Kasumi-1 (cell line): Measurements from ENCODE around the gene CFAP58.
A peak's percentile ranks its signal among the peaks of the same experiment; 100 is the strongest.

Experiments
- DNase-seq, 2 experiments: peaks; one replicate each; lab custom pipeline; 2025; lab: John Stamatoyannopoulos, UW

Gene CFAP58, protein sequence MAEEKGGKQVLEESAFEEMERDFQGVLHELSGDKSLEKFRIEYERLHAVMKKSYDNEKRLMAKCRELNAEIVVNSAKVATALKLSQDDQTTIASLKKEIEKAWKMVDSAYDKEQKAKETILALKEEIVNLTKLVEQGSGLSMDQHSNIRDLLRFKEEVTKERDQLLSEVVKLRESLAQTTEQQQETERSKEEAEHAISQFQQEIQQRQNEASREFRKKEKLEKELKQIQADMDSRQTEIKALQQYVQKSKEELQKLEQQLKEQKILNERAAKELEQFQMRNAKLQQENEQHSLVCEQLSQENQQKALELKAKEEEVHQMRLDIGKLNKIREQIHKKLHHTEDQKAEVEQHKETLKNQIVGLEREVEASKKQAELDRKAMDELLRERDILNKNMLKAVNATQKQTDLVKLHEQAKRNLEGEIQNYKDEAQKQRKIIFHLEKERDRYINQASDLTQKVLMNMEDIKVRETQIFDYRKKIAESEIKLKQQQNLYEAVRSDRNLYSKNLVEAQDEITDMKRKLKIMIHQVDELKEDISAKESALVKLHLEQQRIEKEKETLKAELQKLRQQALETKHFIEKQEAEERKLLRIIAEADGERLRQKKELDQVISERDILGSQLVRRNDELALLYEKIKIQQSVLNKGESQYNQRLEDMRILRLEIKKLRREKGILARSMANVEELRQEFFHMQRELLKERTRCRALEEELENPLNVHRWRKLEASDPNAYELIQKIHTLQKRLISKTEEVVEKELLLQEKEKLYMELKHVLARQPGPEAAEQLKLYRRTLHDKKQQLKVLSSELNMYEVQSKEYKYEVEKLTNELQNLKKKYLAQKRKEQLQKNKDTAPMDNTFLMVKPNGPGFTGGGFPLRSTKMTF

DNA sequence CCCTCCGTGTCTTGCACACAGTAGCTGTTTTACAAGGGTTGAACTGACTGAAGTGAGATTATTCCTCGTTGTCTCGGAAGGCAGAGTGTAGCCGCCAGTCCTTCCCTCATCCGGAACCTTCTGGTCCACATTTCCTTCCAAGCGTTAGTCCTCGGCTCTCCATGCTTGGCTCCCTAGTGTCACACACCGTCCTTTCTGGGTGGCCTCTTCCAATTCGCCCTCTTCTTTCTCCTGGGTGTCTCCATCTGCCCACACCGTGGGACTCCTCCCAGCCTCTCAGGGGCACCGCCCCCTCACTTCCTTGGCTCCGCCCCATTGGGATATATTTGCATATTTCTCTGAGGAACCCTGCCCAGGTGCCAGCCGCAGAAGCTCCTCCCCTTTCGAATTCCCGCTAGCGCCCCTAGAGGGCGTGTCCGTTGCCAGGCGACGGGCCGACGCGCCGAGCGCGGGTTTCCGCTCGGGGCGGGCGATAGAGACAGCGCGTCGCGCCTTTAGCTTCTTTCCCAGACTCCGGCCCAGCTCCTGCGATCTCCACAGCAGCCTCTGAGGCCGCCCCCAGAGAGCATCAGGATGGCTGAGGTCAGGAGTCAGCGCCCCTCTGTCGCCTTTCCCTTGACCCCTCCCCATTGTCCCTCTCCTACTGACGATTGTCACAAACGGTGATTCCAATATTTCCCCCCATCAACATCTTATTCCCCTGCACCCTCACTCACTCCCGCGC is at the start of gene CFAP58:
TSS of gene CFAP58 (plus strand) at position 509 of the 724 bp plus-strand sequence. CDS start at position 574, 65 bp downstream.
- DNase-seq: peak; percentile 93

DNA sequence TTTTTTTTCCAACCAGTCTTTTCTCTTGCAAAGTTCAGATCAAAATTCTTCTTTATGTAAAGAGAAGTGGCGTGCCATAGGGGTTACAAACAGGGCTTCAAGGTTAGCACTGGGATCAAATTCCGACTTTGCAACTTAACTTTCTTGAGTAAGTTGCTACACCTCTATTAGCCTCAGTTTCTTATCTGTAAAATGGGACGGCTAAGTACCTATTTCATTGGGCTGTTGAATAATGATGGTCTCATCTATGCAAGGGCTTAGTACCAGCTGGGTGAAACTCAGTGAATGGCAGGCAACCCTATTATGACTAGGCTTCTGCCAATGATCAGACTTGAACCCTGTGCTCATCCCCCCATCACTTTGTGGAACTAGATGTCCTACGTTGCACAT is 49.3 kb upstream of the CFAP58 start:
- DNase-seq: no peak

DNA sequence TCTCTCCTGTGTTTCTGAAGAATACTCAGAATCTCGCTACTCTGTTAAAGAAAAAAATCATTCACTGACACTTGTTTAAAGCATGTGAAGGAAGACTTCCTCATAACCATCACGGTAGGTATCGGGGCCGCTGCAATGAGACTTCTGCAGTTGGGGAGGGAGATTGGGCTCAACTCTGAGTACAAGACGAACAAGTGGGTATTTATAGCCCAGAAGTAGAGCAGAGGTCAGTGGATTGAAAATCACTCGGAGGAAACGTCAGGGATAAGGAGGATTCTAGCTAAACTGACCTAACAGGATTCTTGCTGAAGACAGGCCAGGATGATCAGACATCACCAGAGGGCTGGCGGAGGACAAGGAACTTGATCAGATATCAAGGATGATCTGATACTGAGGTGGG is 48.7 kb upstream of the CFAP58 start:
- no peak for DNase-seq

DNA sequence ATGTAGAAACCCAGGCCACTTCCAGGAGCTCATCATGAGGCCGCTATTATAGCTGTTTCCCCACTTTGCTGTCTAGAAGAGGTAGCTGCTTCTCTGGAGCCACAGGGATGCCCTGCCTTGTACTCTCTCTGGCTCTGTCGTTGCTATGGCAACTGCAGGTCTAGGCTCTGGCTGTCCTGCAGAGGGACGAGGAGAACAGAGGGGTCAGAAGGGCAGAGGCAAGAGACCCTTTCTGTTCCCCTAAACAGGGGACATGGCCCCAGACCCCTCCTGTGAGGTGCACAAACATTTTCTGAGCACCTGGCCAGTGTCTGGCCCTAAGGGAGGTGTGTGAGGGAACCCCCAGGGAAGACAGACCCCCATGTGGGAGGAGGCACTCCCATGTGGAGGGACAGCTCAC is 46.7 kb upstream of the CFAP58 start:
- DNase-seq: no peak

DNA sequence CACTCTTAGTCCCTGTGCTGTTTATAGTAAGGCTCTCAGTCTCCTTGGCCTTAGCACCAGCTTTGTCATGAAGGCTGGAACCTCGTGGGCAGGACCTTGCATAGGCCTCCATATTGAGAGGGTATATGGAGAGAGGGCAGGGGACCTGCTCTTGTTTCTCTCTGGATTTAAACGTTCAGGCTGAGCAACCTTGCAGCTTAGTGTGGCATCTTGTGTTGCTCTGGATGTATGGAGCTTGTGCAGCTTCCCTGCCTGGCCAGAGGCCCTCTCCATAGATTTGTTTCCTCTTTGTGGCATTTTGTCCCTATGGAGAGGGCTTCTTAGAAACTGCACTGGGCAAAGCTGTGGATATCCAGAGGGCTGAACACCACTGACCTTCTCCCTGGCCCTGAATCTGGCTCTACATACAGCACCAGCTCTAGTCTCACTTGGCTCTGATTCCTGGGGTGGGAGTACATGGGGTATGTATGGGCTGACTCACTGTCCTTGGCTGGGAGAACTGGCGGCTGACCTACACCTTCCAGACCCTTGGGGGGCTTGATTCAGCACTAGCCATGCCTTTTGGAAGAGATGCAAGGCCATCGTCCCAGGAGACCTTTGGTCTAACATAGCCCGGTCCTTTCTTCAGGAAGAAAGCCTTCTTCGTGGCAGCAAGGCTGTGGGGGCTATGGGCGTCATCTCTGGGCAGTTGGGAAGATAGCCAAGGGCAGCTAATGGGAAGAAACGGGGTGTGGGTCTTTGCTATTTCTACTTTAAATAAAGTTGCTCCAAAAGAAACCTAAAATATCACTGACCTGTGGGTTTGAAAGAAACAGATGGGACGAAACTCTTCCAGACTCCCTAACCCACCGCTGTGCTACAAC is 45.8 kb upstream of the CFAP58 start:
- DNase-seq: no peak

DNA sequence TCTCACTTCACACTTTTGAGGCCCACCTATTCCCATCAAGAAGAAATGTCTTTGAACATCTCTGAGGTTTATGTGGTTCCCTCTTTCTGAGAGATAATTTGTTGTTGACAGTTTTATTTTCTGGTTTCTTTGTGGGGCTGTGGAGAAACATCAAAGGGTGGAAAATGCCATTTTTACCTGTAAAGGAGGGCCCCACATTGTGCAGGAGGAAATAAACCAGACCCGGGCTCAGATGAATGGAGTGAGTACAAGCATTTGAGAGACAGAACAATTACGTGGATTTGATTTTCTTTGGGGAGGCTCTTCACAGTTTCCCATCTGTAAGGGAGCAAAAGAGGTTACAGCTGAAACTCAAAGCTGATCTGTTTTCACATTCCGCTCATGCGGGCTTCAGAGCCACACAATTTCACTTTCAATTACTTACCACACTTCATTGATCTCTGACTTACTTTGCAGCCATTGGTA is 45.2 kb upstream of the CFAP58 start:
- no peak for DNase-seq

DNA sequence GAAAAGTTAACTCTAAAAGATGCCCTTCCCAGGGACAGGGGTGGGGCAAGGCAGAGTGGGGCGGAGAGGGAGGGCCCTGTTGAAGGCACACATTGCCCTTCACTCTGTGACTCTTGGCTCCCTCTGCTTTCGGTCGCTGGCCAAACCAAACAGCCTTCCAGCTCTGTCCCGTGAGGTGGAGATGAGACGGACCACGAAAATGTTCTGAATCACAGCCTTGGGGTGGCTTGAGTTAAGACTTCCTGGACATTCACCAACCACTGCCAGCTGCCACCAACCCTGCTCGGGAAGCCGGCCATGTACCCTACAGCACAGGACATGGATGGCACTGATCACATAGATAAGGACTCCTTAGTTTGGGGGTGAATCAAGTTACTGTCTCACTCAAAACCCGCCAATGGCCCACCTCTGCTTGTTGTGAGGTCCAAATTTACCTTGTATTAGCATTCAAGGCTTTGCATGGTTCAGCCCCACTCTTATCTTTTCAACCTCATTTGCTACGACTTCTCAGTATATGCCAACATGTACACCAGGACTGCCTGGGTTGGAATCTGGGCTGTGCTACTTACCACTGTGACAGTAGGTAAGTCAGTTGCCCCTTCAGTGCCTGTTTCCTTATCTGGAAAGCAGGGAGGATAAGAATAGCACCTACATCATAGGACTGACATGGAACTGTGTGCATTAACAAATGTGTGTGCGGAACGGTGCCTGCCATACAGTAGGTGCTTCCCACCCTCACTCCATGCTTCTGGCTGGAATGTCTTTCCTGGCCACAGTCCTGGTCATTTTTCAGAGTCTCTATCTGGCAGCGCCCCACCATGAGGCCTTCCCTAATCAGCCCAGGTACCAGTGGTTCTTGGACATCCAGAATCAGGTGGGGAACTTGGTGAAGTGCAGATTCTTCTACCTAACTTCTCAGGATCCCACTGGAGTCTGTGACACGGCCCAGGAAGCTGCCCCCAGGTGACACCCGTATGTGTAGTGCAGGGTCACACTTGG is 43.4 kb upstream of the CFAP58 start:
- DNase-seq: no peak

DNA sequence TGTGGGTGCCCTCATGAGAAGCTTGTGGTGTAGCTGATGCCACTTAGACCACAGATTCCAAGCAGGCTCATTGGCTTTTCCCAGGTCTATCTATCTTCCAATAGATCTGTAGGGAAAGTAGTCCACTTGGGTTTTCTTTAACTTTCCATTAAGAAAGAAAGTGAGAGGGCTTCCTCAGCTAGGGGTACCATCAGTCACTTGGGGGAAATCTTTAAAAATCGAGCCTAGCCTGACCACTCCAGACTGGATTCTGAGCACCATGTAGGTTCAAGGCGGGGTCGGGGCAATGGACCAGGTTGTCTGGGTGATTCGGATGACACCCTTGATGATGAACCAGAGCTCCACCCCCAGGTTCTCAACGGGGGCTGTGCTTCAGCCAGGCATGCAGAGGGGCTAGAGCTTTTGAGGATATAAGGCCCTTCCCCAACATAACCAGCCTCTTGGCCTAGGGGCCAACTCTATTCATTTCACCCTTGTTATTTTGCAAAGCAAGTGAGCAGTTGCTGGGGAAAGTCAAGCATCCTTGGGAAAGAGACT is 42.4 kb upstream of the CFAP58 start:
- no peak for DNase-seq

DNA sequence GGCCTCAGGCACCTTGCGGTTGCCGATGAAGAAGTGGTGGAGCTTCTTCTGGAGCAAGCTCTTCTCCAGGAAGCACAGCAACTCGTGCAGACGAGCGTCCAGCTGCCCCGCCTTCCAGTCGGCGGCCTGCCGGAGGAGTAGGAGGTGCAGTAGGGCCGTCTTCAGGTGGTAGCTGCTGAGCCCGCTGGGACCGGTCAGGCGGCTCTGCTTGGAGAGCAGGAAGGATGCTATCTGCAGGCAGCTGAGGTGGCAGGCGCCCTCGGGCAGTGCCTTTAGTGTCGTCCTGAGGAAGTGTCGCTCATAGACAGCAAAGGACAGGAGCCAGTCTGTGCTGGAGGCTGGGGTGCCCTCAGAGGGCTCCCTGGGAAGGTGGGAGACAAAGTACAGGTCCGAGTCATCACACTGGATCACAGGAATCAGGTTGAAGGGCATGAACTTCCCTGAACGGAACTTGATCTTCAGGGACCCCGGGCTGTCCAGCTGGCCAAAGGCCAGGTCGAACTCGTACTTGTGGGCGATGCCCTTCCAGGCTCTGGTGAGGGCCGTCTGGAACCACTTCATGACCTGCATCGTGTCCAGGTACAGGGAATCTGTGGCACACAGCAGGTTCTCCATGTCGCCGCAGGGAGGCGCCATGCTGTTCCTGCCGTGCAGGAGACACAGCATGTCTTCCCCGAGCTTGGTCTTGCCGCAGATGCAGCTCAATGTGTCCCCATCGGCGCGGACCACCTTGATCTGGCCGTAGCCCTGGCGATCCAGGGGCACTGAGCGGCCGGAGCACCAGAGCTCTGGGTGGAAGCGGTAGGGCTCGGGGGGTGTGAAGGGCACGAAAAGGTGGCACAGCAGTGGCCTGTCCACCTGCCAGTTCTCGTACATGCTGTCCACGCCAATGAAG is 38.8 kb upstream of the CFAP58 start:
- no peak for DNase-seq

DNA sequence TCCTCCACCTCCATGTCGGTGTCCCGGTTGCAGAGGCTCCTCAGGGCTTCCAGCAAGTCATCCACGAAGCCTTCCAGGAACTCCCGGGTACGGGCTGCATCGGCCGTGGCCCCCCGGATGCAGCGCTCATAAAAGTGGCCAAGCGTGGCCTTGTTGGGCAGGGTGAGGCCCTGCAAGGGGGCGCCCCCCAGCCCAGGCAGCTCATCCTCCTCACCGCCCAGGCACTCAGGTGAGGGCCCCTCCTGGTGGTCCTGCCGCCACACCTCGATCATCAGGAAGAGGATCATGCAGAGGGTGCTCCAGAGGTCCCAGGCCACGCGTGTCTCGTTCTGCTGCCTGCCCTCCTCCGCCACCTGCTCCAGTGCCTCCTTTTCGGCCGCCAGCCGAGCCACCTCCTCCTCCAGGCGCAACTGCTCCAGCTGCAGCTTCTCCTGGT is 38.1 kb upstream of the CFAP58 start:
- DNase-seq: no peak

DNA sequence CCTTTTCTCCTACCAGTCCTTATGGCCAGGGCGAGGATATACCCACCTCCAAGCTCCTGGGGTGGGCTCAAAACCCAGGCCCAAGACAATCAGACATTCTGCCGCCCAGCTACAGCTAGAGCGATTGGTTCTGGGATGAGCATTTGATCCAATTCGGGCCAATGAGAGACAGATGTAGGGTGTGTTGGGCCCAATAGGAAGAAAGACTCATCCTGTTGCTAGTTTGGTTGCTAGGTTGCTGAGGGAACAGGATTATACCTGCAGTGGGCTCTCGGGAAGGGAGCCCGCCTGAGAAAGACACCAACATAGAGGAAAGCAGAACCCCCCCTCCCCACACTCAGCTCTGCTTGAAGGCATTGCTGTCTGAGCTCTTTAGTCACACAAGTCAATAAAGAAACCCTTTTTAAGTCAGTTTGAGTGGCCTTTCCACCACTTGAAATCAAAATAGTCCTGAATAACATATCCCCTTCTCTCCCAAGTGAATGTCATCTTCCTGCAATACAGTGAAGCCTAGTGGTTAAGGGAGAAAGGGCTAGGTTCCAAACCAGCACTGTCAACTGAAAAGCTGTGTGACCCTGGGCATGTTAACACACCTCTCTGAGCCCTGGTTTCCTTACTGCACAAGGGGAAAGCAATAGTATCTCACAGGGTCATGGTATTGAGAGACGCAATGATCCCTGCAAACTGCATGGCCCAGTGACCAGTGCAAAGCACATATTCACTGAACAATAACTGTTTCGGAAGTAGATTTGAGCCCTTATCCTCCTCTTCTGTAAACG is 37.1 kb upstream of the CFAP58 start:
- DNase-seq: no peak

DNA sequence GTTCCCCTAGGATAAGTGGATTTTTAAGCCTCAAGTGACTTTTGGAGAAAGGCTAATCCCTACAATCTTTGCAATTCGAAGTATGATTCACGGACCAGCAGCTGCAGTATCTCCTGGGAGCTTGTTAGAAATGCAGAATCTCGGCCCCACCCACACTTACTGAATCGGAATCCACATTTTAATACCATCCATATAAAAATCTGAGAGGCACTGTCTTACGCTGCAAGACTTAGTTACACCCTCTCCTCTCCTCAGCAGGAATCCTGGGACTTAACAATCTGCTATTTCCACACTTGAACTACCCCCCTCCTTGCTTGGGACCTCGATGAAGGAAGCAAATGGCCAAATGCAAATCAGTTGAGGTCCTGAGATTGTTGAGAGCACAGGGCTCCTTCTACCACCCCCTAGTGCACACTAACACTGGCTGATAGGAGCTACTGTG is 36.3 kb upstream of the CFAP58 start:
- DNase-seq: no peak

DNA sequence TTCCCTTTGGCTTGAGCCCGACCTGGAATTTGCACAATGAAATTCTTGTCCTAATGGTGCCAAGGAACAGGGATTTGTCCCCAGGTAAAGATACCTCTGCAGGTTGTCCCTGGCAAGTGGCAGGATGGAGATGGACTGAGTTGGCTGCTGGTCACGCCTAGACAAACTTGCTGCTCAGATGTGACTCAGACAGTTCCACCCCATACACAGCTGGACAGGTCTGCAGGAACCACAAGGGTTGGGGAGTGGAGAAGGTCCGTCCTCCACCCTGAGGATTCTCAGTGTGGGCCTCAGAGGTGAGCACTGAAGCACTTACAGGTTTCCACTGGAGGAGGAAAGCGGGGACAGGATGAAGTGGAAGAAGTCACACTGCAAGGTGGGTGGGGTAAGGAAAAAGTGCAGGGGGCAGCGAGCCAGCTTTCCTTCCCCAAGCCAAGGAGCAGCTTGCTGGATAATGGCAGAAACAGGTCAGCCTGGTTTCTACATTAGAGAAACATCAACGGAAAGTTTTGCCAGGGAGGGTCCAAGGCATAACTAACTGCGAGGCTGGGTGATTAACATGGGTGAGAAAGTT is 35.8 kb upstream of the CFAP58 start:
- no peak for DNase-seq

DNA sequence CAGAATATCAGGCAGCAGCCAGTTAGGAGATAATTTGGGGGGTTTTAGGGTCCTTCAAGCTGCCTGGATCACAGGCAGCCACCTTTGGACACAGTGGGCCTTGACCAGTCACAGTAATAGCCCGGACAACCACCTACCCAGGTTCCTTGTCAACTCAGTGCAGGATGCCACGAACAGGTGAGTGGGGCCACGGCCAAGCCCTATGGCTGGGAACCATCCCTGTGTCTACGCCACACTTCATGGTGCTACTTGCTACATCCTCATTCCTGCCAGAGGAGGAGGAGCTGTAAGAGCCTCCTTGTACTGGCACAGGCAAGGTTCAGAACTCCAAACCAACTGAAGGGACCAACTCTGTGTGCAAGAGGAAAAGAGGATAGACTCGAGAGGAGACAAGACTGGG is 35.3 kb upstream of the CFAP58 start:
- no peak for DNase-seq

DNA sequence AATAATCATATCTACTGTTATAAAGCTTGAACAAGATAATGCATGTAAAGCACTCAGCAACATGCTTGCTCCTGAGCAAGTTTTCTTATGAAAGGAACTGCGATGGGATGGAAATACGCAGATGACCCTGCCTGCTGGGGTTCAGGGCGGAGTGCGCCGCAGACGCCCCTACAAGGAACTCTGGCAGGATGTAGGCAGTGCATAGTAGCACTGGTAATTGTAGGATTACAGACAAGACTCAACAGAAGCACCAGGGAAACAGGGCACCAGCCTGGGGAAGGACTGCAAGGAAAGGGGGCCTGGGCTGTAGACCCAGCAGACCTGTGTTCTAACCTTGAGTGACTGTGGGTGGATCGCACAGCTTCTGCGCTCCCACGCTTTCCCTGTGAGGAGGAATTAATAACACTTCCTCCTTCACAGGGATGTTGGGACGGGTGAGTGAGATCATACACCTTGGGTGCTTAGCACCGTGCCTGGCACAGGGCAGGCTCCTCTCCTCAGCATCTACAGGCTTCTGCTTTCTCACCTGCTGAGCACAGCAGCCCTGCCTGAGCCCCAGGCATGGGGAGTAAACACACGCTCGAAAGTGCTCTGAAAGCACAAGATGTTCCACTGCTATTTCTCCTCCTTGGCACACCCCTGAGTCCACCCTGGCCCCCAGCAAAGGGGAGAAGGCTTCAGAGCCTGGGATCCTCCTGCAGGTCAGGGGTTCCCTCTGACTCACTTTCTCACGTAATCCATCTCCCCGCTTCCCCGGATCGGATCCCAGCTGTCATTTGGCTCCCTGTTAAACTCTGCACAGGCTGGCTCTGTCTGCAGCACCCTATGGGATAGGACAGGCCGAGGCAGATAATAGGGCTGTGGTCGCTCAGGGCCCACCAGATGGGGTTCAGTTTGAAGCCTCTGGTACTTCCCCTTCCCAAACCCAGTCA is 34.6 kb upstream of the CFAP58 start:
- DNase-seq: no peak

DNA sequence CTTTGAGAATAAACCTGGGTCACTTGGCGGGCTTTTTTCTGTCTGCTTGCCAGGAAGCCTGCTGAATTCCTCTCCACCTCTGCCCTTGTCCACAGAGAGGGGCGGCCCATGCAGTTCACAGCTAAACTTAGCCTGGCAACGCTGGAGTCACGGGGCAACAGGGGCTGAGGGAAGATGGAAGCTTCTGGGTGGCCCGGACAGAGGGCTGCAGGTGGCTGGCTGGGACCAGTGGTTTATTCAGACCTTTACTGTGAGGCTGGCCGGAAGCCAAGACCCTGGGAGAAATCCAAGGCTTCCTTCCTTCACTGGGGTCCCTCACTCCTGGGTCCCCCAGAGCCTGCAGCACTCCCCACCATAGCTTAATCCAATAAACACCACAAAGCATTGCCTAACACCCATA is 32.4 kb upstream of the CFAP58 start:
- DNase-seq: no peak
